Measurements from ENCODE around the gene KRT37. TPM values are rescaled to one million over a fixed set of nuclear protein-coding genes. Genes with fewer than 3 reads are reported as not detected.
"Not testable (repeated sequence)": the region's sequence is repeated elsewhere in the genome, so short reads cannot be mapped to it uniquely, and the experiment has no call there.

The KRT37 gene
- total RNA-seq, 1 experiment from 2014 or later: not detected

- DNase-seq (ENCODE audit: low read depth): peak; percentile 18
Observed at GRCh38 chr17:41406205-41406604, 18.2 kb downstream of the KRT37 start.

DNA sequence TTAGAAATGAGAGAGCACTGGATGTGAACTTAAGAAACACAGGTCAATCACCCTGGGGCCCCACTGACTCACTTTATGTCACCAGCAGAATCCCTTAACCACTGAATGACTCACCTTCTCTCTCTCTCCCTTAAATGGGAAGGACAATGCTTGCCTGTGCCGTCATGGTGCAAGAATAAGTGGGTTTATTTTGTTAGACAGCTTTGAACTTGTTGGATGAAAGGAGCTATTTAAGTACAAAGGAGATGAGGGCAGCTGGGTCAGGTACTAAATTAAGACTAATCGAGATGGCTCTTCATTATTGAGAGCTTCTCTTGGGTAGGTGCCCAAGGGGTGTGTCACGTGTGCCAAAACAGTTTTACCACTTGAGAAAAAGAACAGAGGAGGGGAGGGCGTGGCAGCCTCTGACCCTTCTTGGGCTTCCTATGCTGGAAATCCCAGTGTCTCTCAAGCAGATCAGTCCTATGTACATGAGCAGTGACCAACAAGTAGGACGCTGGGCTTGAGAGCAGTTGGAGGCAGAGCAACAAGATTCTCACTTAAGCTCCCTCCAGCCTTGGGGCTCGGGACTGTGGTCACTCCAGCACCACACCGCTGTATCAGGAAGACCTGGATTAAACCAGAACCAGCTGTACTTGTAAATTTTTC is 20.2 kb downstream of the KRT37 start:
- DNase-seq (ENCODE audit: low read depth): peak; percentile 98

GRCh38 chr17:41403404-41404023 is 20.9 kb downstream of the KRT37 start:
- DNase-seq (ENCODE audit: low read depth): peak; percentile 78

DNA sequence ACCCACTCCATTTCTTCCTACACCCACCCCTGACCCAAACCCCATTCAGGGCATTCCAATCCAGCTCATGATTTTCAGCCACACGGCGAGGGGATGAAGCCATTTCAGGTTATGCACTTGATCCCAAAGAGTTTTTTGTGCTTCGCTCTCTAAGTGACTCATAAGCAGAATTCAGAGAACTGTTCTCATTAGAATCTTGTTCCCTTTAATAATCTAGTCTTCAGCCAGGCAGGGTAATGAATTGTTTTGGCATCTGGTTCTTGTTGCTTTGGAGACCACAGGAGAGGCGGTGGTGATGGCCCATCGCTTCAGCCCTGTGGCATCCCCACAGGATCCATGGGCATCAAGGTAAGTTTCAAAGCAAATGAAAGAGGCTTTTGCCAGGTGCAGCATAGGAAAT is 22.2 kb downstream of the KRT37 start:
- DNase-seq (ENCODE audit: low read depth): no peak

- no peak for DNase-seq (ENCODE audit: low read depth)
Observed at GRCh38 chr17:41396996-41397660, 27.3 kb downstream of the KRT37 start, which contains the start of gene KRT31. TSS of gene KRT31 (minus strand) at chr17:41397608. CDS start at chr17:41397539, 69 bp downstream.

- no peak for DNase-seq (ENCODE audit: low read depth)
Observed at GRCh38 chr17:41396340-41396739, 28.0 kb downstream of the KRT37 start.

GRCh38 chr17:41395611-41396010 is 28.8 kb downstream of the KRT37 start:
- no peak for DNase-seq (ENCODE audit: low read depth)

GRCh38 chr17:41395044-41395443 is 29.3 kb downstream of the KRT37 start:
- DNase-seq (ENCODE audit: low read depth): not testable (repeated sequence)

GRCh38 chr17:41394254-41394996 is 30.0 kb downstream of the KRT37 start:
- DNase-seq (ENCODE audit: low read depth): no peak

- DNase-seq (ENCODE audit: low read depth): no peak
Observed at GRCh38 chr17:41393826-41394225, 30.6 kb downstream of the KRT37 start.

DNA sequence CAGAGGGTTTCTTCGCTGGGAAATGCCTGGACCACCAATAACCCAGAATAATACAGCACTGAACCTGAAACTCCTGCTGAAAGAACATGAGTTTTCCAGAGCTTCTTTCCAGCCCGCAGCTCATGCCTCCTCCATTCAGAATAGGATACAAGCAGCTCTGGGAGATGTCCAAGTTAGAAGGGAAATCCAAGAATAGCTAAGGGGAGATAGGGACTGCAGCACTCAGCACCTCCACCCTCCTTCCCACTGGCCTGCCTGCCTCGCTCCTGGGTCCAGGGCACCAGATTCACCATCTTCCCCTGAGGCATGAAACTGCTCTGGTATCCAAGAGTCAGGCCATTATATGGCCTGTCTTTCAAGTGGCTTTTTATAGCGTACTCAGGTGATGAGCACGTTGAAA is 31.1 kb downstream of the KRT37 start:
- no peak for DNase-seq (ENCODE audit: low read depth)

DNA sequence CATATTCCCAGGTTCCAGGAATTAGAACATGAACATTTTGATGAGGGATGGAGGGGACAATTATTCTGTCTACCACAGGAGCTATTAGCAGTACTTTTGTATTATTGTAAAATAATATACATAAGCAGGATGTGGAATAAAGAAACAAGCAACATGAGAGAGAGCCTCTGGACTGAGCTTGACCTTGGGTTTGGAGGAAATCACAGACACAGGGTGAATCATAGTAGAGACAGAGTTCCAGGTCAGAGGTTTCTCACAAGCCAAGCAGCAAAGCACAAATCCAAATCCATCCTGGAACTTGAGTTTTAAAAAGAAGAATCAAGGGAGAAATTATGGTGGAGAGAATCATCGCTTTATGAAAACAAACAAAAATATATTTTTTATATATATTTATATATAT is 32.1 kb downstream of the KRT37 start:
- DNase-seq (ENCODE audit: low read depth): peak; percentile 29

DNA sequence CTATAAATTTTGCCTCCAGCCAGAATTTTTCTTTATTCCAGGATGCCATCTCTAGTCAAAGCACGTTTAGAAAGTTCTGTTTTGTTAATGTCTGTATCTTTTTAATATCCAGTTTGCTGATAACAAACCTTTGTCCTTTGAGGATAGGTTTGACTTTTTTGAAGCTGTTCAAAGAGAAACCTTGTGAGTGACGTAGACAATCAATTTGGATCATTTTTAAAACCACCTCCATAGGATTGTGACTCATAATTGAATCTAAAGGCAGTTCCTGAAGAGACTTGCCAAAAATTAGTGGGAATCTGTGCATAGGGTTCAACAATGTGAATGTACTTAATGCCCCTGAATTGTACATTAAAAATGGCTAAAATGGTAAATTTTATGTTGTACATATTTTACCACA is 32.9 kb downstream of the KRT37 start:
- DNase-seq (ENCODE audit: low read depth): no peak

GRCh38 chr17:41390411-41390938 is 33.9 kb downstream of the KRT37 start:
- DNase-seq (ENCODE audit: low read depth): no peak

- no peak for DNase-seq (ENCODE audit: low read depth)
Observed at GRCh38 chr17:41387670-41388069, 36.7 kb downstream of the KRT37 start.

DNA sequence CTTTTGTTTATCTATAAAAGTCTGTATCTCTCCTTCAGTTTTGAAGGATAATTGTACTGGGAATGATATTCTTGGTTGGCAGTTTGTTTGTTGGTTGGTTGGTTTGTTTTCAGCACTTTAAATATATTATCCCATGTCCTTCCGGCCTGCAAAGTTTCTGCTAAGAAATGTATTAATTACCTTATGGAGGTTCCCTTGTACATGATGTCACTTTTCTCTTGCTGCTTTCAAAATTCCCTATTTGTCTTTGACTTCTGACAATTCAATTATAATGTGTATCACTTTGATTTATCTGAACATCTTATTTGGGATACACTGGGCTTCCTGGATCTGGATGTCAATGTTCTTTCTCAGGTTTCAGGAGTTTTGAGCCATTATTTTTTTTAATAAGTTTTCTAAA is 38.2 kb downstream of the KRT37 start:
- no peak for DNase-seq (ENCODE audit: low read depth)

- DNase-seq (ENCODE audit: low read depth): no peak
Observed at GRCh38 chr17:41383690-41384089, 40.7 kb downstream of the KRT37 start.

GRCh38 chr17:41382394-41382793 is 42.0 kb downstream of the KRT37 start:
- DNase-seq (ENCODE audit: low read depth): no peak

GRCh38 chr17:41381943-41382342 is 42.4 kb downstream of the KRT37 start, which contains the start of gene KRT34:
TSS of gene KRT34 (minus strand) at chr17:41382306. CDS start at chr17:41382246, 60 bp downstream.
- DNase-seq (ENCODE audit: low read depth): not testable (repeated sequence)

DNA sequence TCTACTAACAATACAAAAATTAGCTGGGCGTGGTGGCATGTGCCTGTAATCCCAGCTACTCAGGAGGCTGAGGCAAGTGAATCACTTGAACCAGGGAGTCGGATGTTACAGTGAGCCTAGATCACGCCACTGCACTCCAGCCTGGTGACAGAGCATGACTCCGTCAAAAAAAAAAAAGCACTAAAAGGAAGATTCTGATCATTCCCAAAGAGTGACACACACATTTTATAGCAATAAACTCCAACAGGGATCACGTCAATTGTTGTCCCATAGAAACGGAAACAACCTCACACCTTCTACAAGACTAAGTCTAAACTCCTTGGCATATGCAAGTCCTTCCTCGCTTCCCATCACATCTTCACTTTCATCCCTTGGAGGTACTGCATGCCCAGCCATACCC is 44.3 kb downstream of the KRT37 start:
- peak; percentile 95 for DNase-seq (ENCODE audit: low read depth)

DNA sequence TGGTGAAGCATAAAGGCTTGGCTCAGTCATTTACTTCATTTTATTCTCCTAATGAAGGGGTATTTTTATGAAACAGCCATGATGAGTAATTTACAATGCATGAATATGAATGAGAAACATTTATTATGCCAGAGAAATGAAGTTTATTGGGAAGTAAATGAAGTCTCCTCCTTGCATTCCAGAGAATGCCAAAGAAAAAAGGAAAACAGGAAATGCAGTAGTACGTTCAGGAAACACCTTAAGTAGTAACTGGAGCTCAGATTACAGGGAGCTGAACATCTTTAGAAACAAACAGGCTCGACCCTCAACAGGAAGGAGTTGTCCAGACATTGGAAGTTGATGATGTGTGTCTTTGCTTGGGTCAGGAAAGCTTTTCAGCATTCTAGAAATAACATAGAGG is 46.8 kb downstream of the KRT37 start:
- DNase-seq (ENCODE audit: low read depth): peak; percentile 21

All from HT1080 (cell line).